Lower leg skin (tissue), 4 donors: ENCODE results near the gene SEC24C. TPM values are rescaled to one million over a fixed set of nuclear protein-coding genes. Genes with fewer than 3 reads are reported as not detected.
A peak's percentile ranks its signal among the peaks of the same experiment; 100 is the strongest.
"Not testable (repeated sequence)": the region's sequence is repeated elsewhere in the genome, so short reads cannot be mapped to it uniquely, and the experiment has no call there.

Source experiments
- DNase-seq, 2 donors: peaks; one replicate each; pipeline ENCODE4 v3.0.0-alpha.2; 2019; ENCODE audit warnings: low spot score in 2 of 2
- H3K4me3 ChIP-seq: fragments of 200-600 bp; sonication (generic); 2 replicates; pipeline ENCODE4 v1.5.1; 2017; ENCODE audit warnings: mild to moderate bottlenecking, low read depth; ENCODE audit not compliant: poor library complexity, severe bottlenecking
- CTCF ChIP-seq, 3 donors: fragments of 450-650 bp; IDR thresholded peaks; one replicate each; pipeline ENCODE4 v1.5.1; 2016; ENCODE audit warnings: antibody characterized with exemption in 3 of 3, mild to moderate bottlenecking in 3 of 3, moderate library complexity in 2 of 3
- POLR2A ChIP-seq, 2 donors: fragments of 450-650 bp; IDR thresholded peaks; one replicate each; pipeline ENCODE4 v1.6.1; 2016 to 2017; ENCODE audit warnings: antibody characterized with exemption in 2 of 2, mild to moderate bottlenecking in 1 of 2, moderate library complexity in 1 of 2
- WGBS, 2 donors: methylation state at CpG; one replicate each; pipeline ENCODE4 v1.1.5; 2018; 5-methylcytosine and 5-hydroxymethylcytosine counted together
- intact Hi-C: fragments of 100-400 bp; cut with DNase I; formaldehyde crosslinking; loops from one replicate; pipeline ENCODE4 v1.15.0; 2023; ENCODE audit warnings: low total_unique reads
- total RNA-seq, 4 donors: library from RNA; depleted of rRNA; stranded (reverse); fragments of >200 nt; gene quantifications; one replicate each; pipeline ENCODE4 v1.1.0, GENCODE V29; 2016

Gene SEC24C
- total RNA-seq, 4 donors from 2014 or later = 45.5 to 60.3 (median 58.1) TPM

- H3K4me3 ChIP-seq = peak overlapping the region; percentile 100
- DNase-seq = no peak
- 0% methylated on average over 24 to 35 of the region's 54 CpGs for WGBS, 2 donors
- TF ChIP-seq POLR2A (IDR thresholded peaks at IDR 0.05) (no peak), CTCF (IDR thresholded peaks at IDR 0.05) (no peak)
- intact Hi-C loops = no loop called here
These were observed 41.7 kb downstream of the SEC24C start for GRCh38 chr10:73785721-73786511.

- peak overlapping the region; percentile 100 for H3K4me3 ChIP-seq
- DNase-seq = no peak
- intact Hi-C loops = no loop called here
- WGBS, 2 donors = 3 to 5% methylated on average over 2 of the region's 2 CpGs
- TF ChIP-seq CTCF (IDR thresholded peaks at IDR 0.05) = no peak
- TF ChIP-seq POLR2A (IDR thresholded peaks at IDR 0.05) = no peak
These were observed 42.3 kb downstream of the SEC24C start for GRCh38 chr10:73786512-73786885.

- 88 to 91% methylated on average over 21 of the region's 21 CpGs for WGBS, 2 donors
- intact Hi-C loops, H3K4me3 ChIP-seq, DNase-seq: not testable (repeated sequence)
These were observed 43.0 kb downstream of the SEC24C start for GRCh38 chr10:73787031-73787800.

GRCh38 chr10:73788864-73789658 is 44.9 kb downstream of the SEC24C start:
- intact Hi-C loops = no loop called here
- no peak overlapping the region for H3K4me3 ChIP-seq
- DNase-seq = no peak
- WGBS, 2 donors = 88% methylated on average over 17 of the region's 17 CpGs
- no peak for TF ChIP-seq CTCF (IDR thresholded peaks at IDR 0.05)
- no peak for TF ChIP-seq POLR2A (IDR thresholded peaks at IDR 0.05)

GRCh38 chr10:73789659-73790055 is 45.5 kb downstream of the SEC24C start:
- H3K4me3 ChIP-seq = no peak overlapping the region
- intact Hi-C loops = no loop called here
- no peak for TF ChIP-seq POLR2A (IDR thresholded peaks at IDR 0.05)
- TF ChIP-seq CTCF (IDR thresholded peaks at IDR 0.05) = no peak
- no peak for DNase-seq
- WGBS, 2 donors = 85 to 89% methylated on average over 10 of the region's 10 CpGs
